ENCODE measurements around the gene NSUN2.

DNA sequence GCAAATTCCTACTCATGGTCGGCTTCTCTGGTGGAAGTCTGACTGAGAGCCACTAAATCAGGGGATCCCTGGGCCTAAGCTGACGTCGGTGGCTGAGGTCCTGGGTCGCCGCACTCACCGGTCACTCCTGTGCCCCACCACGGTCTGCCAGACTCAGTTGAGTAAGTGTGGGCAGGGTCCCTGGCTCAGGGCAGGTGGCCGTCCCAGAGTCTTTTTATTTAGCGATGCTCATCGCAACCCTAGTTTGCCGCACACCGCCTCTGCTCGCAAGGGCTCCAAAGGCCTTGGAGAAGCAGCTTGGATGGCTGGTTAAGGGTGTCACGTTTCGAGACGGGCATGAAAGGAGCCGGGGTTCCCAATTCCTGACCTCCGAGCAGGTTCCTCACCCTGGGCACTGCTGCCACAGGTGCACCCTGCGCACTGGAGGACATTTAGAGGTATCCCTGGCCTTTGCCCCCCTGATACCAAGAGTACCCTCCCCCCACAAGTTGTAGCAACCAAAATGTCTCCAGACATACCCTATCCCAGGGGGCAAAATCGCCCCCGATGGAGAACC is 59.9 kb downstream of the NSUN2 start:
- TF ChIP-seq, protein P1, sequence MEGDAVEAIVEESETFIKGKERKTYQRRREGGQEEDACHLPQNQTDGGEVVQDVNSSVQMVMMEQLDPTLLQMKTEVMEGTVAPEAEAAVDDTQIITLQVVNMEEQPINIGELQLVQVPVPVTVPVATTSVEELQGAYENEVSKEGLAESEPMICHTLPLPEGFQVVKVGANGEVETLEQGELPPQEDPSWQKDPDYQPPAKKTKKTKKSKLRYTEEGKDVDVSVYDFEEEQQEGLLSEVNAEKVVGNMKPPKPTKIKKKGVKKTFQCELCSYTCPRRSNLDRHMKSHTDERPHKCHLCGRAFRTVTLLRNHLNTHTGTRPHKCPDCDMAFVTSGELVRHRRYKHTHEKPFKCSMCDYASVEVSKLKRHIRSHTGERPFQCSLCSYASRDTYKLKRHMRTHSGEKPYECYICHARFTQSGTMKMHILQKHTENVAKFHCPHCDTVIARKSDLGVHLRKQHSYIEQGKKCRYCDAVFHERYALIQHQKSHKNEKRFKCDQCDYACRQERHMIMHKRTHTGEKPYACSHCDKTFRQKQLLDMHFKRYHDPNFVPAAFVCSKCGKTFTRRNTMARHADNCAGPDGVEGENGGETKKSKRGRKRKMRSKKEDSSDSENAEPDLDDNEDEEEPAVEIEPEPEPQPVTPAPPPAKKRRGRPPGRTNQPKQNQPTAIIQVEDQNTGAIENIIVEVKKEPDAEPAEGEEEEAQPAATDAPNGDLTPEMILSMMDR (IDR thresholded peaks at IDR 0.05) = no peak
- no peak for TF ChIP-seq POLR2A (IDR thresholded peaks at IDR 0.05)
- TF ChIP-seq POLR2AphosphoS5 (IDR thresholded peaks at IDR 0.05) = no peak
